Hematopoietic multipotent progenitor cell treated with erythropoietin and hydrocortisone succinate and interleukin-3 and kit ligand, for 6 days (in vitro differentiated cells): ENCODE measurements around the gene FOXD2.
"Not testable (repeated sequence)": the region's sequence is repeated elsewhere in the genome, so short reads cannot be mapped to it uniquely, and the experiment has no call there.

Experiments used
- DNase-seq: peaks from one replicate; pipeline ENCODE4 v3.0.0-alpha.2; 2015

FOXD2 gene

GRCh38 chr1:47440599-47441081, 2.8 kb downstream of the FOXD2 start:
- no peak for DNase-seq

- DNase-seq, result no peak
These were observed 3.7 kb downstream of the FOXD2 start for GRCh38 chr1:47441450-47442106.

- DNase-seq, result no peak
These were observed 4.4 kb downstream of the FOXD2 start for GRCh38 chr1:47442202-47442601.

- DNase-seq, result no peak
These were observed 5.1 kb downstream of the FOXD2 start for GRCh38 chr1:47442842-47443529.

- DNase-seq, result no peak
These were observed 5.9 kb downstream of the FOXD2 start for GRCh38 chr1:47443530-47444296.

GRCh38 chr1:47444297-47444561, 6.4 kb downstream of the FOXD2 start:
- no peak for DNase-seq

GRCh38 chr1:47444562-47445465, 7.0 kb downstream of the FOXD2 start:
- DNase-seq, result no peak

GRCh38 chr1:47445823-47446550, 8.1 kb downstream of the FOXD2 start:
- DNase-seq, result no peak

- DNase-seq, result no peak
These were observed 10.8 kb downstream of the FOXD2 start for GRCh38 chr1:47448462-47449222.

- DNase-seq, result no peak
These were observed 12.1 kb downstream of the FOXD2 start for GRCh38 chr1:47449822-47450552.

GRCh38 chr1:47450606-47451005, 12.8 kb downstream of the FOXD2 start:
- DNase-seq, result no peak

- no peak for DNase-seq
These were observed 14.6 kb downstream of the FOXD2 start for GRCh38 chr1:47452426-47452825.

- DNase-seq, result not testable (repeated sequence)
These were observed 16.1 kb downstream of the FOXD2 start for GRCh38 chr1:47453910-47454309.

GRCh38 chr1:47456250-47456649, 18.4 kb downstream of the FOXD2 start:
- no peak for DNase-seq

- not testable (repeated sequence) for DNase-seq
These were observed 19.7 kb downstream of the FOXD2 start for GRCh38 chr1:47457547-47457946.

- DNase-seq, result no peak
These were observed 21.5 kb downstream of the FOXD2 start for GRCh38 chr1:47459253-47459788.

- no peak for DNase-seq
These were observed 22.2 kb downstream of the FOXD2 start for GRCh38 chr1:47460040-47460439.

GRCh38 chr1:47460456-47460855, 22.6 kb downstream of the FOXD2 start:
- DNase-seq, result no peak

- DNase-seq, result no peak
These were observed 27.8 kb downstream of the FOXD2 start for GRCh38 chr1:47465605-47466004.

GRCh38 chr1:47468709-47469389, 31.0 kb downstream of the FOXD2 start:
- no peak for DNase-seq
